Fibroblast of pulmonary artery (primary cell): ENCODE measurements around the gene CHST15.

Experiments used
- DNase-seq: peaks from one replicate; pipeline ENCODE4 v3.0.0-alpha.2; 2010; ENCODE audit warnings: low read depth
- H3K4me3 ChIP-seq: replicated peaks from 2 replicates; pipeline ENCODE4 v1.5.1; 2011; ENCODE audit warnings: low read depth, mild to moderate bottlenecking, control low read depth, low read length, moderate library complexity
- TF ChIP-seq, protein P1 (sequence below): IDR thresholded peaks from 2 replicates; pipeline ENCODE4 v1.5.1; 2011; ENCODE audit warnings: mild to moderate bottlenecking, control low read depth, low read length, inconsistent platforms; ENCODE audit errors: missing control alignments

The CHST15 gene

DNA sequence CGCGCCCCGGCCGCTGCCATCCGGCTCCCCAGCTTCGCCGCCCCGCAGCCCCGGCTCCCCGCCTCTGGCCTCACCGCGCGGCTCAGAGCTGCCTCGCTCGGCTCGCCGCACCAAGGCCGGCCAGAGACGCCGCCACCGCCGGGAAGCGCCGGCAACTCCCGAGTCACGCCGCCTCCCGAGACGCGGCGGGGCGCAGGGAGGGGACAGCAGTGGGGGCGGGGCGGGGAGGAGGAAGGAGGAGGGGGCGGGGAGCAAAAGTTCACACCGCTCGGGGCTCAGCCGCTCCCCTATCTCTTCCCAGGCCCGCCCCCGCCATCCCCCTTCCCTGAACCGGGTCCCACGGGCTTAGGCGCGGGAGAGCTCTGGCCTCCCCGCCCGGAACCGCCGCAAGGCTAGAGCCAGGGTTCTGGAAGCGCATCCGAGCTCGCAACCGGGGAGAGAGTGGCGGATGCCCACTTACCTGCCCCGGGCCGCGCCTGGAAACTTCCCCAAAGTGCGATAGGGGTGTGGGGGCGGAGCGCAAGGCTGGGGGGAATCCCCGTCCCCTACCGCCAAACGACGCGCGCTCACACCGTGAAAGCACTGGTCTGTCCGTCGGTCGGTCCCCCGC is 1.0 kb downstream of the CHST15 start:
- no peak for DNase-seq
- H3K4me3 ChIP-seq = peak overlapping the region; percentile 47

DNA sequence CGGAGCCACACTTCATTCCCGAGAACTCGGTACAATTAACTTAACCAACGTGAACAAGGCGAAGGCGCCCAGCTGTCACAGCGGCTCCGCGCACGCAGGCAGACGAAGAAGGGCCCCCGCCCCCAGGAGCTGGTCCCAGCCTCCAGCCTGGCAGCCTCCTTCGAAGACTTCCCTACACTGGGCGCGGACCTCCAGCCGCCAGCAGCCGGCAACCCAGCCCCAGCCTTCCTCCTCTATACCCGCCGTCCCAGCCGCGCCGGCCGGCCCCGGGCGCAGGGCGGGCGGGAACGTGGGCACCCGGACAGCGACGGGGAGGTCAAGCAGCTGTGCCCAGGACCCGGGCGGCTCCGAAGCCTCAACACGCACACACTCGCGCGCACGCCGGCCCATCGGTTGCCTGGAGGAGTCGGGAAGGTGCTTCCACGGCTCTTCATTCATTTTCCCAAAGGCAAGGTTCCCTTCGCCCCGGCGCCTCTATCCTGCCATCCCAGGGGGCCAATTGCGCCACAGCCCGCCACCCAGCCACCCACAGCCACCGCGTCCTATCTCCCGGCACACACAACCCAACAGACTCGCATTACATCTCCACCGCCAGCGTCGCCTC is 1.6 kb downstream of the CHST15 start:
- TF ChIP-seq, protein P1, sequence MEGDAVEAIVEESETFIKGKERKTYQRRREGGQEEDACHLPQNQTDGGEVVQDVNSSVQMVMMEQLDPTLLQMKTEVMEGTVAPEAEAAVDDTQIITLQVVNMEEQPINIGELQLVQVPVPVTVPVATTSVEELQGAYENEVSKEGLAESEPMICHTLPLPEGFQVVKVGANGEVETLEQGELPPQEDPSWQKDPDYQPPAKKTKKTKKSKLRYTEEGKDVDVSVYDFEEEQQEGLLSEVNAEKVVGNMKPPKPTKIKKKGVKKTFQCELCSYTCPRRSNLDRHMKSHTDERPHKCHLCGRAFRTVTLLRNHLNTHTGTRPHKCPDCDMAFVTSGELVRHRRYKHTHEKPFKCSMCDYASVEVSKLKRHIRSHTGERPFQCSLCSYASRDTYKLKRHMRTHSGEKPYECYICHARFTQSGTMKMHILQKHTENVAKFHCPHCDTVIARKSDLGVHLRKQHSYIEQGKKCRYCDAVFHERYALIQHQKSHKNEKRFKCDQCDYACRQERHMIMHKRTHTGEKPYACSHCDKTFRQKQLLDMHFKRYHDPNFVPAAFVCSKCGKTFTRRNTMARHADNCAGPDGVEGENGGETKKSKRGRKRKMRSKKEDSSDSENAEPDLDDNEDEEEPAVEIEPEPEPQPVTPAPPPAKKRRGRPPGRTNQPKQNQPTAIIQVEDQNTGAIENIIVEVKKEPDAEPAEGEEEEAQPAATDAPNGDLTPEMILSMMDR = no peak
- peak overlapping the region; percentile 36 for H3K4me3 ChIP-seq

More for the DNA sequence above, 1.0 kb downstream of the CHST15 start:
- TF ChIP-seq, protein P1 = no peak

DNA sequence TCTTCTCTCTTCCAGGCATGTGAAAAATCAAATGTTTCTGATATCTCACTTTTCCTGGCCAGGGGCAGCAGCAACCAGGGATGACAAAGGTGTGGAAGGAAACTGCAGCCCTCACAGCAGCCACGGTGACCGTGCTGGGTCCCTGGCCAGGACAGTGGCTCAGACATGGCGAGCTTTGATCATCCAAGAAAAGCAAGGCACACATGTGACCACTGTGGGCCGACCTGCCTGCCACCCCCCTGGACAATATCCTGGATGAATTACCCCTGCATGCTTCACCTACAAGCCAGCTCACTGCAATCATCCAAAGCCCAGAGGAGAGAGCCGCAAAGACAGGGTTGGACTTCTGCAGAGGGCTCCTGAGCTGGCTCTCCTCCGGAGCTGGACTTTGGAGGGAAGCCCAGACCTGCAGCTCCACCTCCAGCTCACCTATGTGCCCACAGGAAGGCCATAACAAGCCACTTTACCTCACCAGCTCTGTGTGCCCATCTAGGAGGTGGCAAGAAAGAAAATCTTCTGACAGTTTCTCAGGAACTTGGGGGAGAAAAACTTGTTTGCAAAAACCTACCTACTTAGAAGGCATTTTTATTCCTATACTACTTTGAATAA is 2.7 kb downstream of the CHST15 start:
- H3K4me3 ChIP-seq = no peak overlapping the region
- TF ChIP-seq, protein P1 = no peak
- DNase-seq = no peak

More for the DNA sequence above, 1.6 kb downstream of the CHST15 start:
- DNase-seq = no peak

DNA sequence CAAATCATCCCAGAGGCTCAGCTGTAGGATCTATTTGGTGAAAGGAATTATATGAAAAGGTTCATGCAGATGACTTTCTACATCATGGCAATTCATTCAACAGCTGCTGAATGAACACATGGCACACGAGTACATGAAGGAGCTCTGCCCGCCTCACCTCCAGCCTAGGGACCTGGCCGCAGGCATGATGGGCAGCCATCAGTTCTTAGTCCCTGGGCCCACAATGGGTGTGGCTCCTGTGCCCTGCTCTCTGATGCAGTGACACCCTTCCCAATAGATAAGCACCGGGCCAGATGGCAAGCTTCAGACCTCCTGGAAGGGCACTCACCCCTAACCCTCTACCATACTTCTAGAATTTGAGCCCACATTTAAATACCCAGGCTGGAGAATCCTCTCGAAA is 3.5 kb downstream of the CHST15 start:
- no peak for DNase-seq
- TF ChIP-seq, protein P1 = no peak
- no peak overlapping the region for H3K4me3 ChIP-seq

DNA sequence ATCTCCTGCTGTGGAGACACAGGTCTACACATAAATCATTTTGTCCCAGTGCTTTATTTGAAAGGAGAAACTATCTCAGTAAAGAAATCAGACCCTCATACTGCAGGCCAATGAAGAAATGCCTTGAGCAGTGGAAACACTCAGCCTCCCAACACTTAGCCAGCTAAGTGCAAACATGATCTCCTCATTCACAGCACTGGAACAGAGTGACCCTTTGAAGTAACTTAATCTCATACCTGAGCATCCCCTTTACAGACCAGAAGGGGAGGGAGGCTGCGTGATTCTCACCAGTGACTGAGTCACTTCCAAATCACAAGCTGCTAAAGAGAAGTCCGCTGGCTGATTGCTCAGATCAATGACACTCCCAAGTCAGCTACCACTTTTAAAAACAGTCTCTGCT is 4.5 kb downstream of the CHST15 start:
- TF ChIP-seq, protein P1 = no peak
- no peak overlapping the region for H3K4me3 ChIP-seq

DNA sequence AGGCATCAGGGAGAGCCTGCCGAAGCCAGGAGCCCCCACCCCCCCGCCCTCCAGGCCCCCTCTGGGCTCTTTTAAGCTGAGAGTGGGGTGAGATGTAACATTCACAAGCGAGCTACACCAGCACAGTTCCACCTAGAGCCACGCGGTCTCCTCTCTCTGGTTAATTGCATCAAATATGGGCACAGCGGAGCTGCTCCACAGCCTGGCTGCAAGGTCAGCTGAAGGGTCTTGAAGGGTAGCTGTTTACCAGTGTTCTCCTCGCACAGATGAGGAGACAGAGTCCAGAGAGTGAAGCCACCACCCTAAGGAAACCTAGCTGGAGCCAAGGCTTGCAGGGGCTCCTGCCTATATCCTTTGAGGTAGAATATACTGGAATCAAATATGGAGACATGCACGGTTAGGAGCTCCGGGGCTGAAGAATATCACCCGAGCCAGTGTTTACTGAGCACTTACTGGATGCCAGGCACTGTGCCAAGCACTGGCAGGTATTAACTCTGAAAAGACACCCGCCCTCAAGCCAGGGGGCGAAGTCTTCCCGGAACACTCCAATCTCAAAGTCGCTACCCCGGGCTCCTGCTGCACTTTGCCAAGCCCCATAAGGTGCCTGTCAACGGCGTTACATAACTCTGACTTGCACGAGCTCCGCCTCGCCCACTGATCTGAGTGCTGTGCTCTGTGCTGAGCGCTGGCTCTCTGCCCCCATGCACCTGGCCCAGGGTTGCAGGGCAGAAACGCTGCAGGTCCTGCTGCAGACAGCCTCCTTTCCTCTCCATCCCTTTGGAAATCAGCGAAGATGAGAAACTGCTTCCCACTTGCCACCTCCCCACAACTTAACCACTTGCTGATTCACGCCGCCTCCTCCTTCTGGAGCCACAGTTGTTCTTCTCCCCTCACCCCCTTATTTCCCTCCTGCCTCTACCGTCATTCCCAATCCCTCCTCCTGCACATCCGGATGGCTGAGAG is 5.4 kb downstream of the CHST15 start:
- TF ChIP-seq, protein P1 = no peak
- no peak for DNase-seq
- no peak overlapping the region for H3K4me3 ChIP-seq

More for the DNA sequence above, 4.5 kb downstream of the CHST15 start:
- no peak for DNase-seq
